K562 (cell line): ENCODE measurements around the gene SERPINB11.

ENCODE experiments used
- CREB1 ChIP-seq, 2 experiments: sonication (generic) in 1 of 2; formaldehyde crosslinking in 1 of 2; IDR thresholded peaks; 2 replicates each; pipeline versions ENCODE4 v1.6.1 to v1.8.0; 2012 to 2022; ENCODE audit warnings: inconsistent platforms in 1 of 2, mild to moderate bottlenecking in 1 of 2, missing genetic modification reagents in 1 of 2, moderate library complexity in 1 of 2
- ELK1 ChIP-seq: sonication (generic); formaldehyde crosslinking; IDR thresholded peaks from 2 replicates; pipeline ENCODE4 v1.8.1; 2022; ENCODE audit warnings: missing genetic modification reagents
- GATAD2A ChIP-seq: fragments of 450-650 bp; IDR thresholded peaks from 2 replicates; pipeline ENCODE4 v1.6.1; 2017
- HEY1 ChIP-seq: fragments of 250-450 bp; sonication (Bioruptor Pico); IDR thresholded peaks from 2 replicates; pipeline ENCODE4 v1.5.0; 2020; ENCODE audit warnings: mild to moderate bottlenecking, moderate library complexity, borderline replicate concordance
- JUND ChIP-seq, 2 experiments: IDR thresholded peaks; 2 replicates in 1 of 2; 3 replicates in 1 of 2; pipeline ENCODE4 v1.6.1; 2011; ENCODE audit warnings: borderline replicate concordance in 2 of 2, low read depth in 2 of 2, low read length in 2 of 2, improper control_type of control experiment in 1 of 2, missing biosample characterization in 1 of 2, missing genetic modification characterization in 1 of 2, missing genetic modification reagents in 1 of 2
- MAFK ChIP-seq: IDR thresholded peaks from 2 replicates; pipeline ENCODE4 v1.6.1; 2011; ENCODE audit warnings: low read length, improper control_type of control experiment
- MXI1 ChIP-seq: IDR thresholded peaks from 2 replicates; pipeline ENCODE4 v1.6.1; 2011; ENCODE audit warnings: low read depth, mild to moderate bottlenecking, improper control_type of control experiment, low read length
- NFIC ChIP-seq: fragments of 450-650 bp; IDR thresholded peaks from 2 replicates; pipeline ENCODE4 v1.6.1; 2017; ENCODE audit warnings: mild to moderate bottlenecking, inconsistent platforms
- POLR2A ChIP-seq: fragments of 450-650 bp; conservative IDR thresholded peaks from 2 replicates; pipeline ENCODE4 v1.6.1; 2016
- ZBTB17 ChIP-seq: fragments of 450-650 bp; formaldehyde crosslinking; IDR thresholded peaks from 2 replicates; pipeline ENCODE4 v1.4.0; 2020; ENCODE audit warnings: mild to moderate bottlenecking
- ZNF274 ChIP-seq: IDR thresholded peaks from 2 replicates; pipeline ENCODE4 v1.6.1; 2011; ENCODE audit warnings: low read depth, mild to moderate bottlenecking, low read length, moderate library complexity, borderline replicate concordance
- ZNF780A ChIP-seq: fragments of 250-450 bp; sonication (Bioruptor Pico); IDR thresholded peaks from 2 replicates; pipeline ENCODE4 v1.5.0; 2021; ENCODE audit warnings: mild to moderate bottlenecking
- TF ChIP-seq, protein P1 (sequence below): fragments of 450-650 bp; formaldehyde crosslinking; IDR thresholded peaks from 2 replicates; pipeline ENCODE4 v1.4.0; 2020; ENCODE audit warnings: mild to moderate bottlenecking, moderate library complexity
- TF ChIP-seq, protein P2 (sequence below), 3 experiments: IDR thresholded peaks in 2 of 3; conservative IDR thresholded peaks in 1 of 3; 2 replicates each; pipeline ENCODE4 v1.5.1; 2011 to 2012; ENCODE audit warnings: low read length in 3 of 3, mild to moderate bottlenecking in 3 of 3, control low read depth in 2 of 3, improper control_type of control experiment in 1 of 3, inconsistent platforms in 1 of 3, low read depth in 1 of 3, mixed read lengths in 1 of 3, moderate library complexity in 1 of 3; ENCODE audit not compliant: insufficient read depth in 2 of 3

DNA sequence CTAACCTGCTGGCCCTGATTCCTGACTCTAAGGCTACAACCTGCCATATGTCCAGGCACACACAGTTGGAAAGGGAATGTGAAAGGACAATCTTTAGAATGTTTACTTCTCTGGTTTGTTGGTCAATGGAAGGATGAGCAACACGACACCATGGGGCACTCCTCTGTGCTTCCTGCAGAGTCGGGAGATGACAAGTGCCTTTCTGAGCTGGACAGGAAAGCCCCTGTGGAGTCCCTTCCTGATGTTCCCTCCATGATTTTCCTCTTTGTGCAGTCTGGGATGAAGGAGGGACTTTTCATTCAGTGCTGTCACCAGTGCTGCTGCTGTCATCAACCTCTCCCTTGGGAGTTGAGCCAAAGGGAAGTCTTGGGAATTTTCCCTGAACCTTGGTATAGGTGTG is 49.9 kb downstream of the SERPINB11 start:
- TF ChIP-seq ZNF274 (no peak), GATAD2A (no peak), POLR2A (no peak), ZNF780A (CRISPR knock-in tag) (no peak), HEY1 (CRISPR knock-in tag) (no peak), NFIC (no peak), ELK1 (CRISPR knock-in tag) (no peak), CREB1 (IDR thresholded peaks at IDR 0.05) (no peak), CREB1 (CRISPR knock-in tag; IDR thresholded peaks at IDR 0.05) (no peak), MAFK (no peak), MXI1 (no peak), ZBTB17 (CRISPR knock-in tag) (no peak), JUND (IDR thresholded peaks at IDR 0.05; ENCODE audit: borderline replicate concordance, low read depth, low read length) (no peak), JUND (tag; IDR thresholded peaks at IDR 0.05; ENCODE audit: borderline replicate concordance, low read depth, low read length) (no peak)
- TF ChIP-seq, protein P1, sequence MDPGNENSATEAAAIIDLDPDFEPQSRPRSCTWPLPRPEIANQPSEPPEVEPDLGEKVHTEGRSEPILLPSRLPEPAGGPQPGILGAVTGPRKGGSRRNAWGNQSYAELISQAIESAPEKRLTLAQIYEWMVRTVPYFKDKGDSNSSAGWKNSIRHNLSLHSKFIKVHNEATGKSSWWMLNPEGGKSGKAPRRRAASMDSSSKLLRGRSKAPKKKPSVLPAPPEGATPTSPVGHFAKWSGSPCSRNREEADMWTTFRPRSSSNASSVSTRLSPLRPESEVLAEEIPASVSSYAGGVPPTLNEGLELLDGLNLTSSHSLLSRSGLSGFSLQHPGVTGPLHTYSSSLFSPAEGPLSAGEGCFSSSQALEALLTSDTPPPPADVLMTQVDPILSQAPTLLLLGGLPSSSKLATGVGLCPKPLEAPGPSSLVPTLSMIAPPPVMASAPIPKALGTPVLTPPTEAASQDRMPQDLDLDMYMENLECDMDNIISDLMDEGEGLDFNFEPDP (CRISPR knock-in tag) = no peak
- TF ChIP-seq, protein P2, sequence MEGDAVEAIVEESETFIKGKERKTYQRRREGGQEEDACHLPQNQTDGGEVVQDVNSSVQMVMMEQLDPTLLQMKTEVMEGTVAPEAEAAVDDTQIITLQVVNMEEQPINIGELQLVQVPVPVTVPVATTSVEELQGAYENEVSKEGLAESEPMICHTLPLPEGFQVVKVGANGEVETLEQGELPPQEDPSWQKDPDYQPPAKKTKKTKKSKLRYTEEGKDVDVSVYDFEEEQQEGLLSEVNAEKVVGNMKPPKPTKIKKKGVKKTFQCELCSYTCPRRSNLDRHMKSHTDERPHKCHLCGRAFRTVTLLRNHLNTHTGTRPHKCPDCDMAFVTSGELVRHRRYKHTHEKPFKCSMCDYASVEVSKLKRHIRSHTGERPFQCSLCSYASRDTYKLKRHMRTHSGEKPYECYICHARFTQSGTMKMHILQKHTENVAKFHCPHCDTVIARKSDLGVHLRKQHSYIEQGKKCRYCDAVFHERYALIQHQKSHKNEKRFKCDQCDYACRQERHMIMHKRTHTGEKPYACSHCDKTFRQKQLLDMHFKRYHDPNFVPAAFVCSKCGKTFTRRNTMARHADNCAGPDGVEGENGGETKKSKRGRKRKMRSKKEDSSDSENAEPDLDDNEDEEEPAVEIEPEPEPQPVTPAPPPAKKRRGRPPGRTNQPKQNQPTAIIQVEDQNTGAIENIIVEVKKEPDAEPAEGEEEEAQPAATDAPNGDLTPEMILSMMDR (IDR thresholded peaks at IDR 0.05 in 2 of 3, conservative IDR thresholded peaks at IDR 0.05 in 1 of 3; ENCODE audit: insufficient read depth in 2 of 3, low read depth in 1 of 3, low read length in 3 of 3) = no peak
